A549 (cell line): ENCODE results near the gene ADD1.
"Not testable (repeated sequence)": the region's sequence is repeated elsewhere in the genome, so short reads cannot be mapped to it uniquely, and the experiment has no call there.

Experiments used
- CTCF ChIP-seq: fragments of >200 bp; sonication (Bioruptor Twin); formaldehyde crosslinking; IDR thresholded peaks from 3 replicates; pipeline ENCODE4 v1.5.1; 2016
- EP300 ChIP-seq, 2 experiments: fragments of >200 bp; sonication (Bioruptor Twin); formaldehyde crosslinking; IDR thresholded peaks; 2 replicates in 1 of 2; 3 replicates in 1 of 2; pipeline ENCODE4 v1.6.1; 2016 to 2017
- FOSB ChIP-seq: fragments of 250-450 bp; sonication (Bioruptor Pico); IDR thresholded peaks from 2 replicates; pipeline ENCODE4 v1.5.0; 2020; ENCODE audit warnings: mild to moderate bottlenecking, moderate library complexity
- HEYL ChIP-seq: fragments of 250-450 bp; sonication (Bioruptor Pico); IDR thresholded peaks from 2 replicates; pipeline ENCODE4 v1.8.0; 2021; ENCODE audit warnings: mild to moderate bottlenecking, moderate library complexity
- MYC ChIP-seq: IDR thresholded peaks from 2 replicates; pipeline ENCODE4 v1.6.1; 2012; ENCODE audit warnings: mild to moderate bottlenecking, inconsistent platforms, low read length, improper control_type of control experiment, borderline replicate concordance

- not testable (repeated sequence) for TF ChIP-seq CTCF; FOSB; HEYL; MYC; EP300 (IDR thresholded peaks at IDR 0.05)
Observed at GRCh38 chr4:2922453-2923101, 78.9 kb downstream of the ADD1 start.
